ENCODE results near the gene PRR5L.

DNA sequence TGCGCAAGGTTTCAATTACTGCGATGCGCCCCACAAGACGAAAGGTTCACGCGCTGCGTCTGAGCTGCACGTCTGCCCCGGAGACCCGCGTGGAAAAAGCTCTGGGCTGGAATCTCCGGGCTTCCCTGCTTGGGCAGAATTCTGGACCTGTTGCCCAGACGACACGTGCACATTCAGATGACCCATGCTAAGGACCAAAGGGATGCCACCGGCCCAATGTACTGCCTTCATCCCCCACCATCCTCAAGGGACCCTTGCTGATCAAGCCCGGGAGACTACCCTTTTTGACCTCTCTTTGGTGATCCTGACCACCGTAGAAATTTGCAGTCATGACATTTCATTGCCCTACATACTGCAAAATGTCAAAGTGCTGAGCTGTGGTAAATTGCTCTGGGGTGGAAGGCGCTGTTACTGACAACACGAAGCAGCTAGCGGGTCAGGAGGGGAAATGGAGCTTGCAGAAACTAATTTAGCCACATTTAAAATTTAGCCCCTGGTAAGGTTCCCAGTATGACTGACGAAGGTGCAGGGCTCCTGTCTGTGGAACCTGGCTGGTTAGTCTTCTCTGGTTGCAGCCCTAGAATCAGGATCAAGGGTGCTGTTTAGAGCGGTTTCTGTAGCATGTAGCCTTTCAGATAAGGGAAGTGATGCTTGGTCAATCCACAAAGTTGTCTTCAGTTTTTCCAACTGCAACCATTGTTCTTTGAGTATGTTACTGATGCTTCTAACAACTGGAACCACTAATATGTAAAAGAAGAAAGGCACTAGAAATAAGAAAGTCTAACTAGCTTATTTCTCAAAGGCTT, 81.9 kb downstream of the PRR5L start:
- TF ChIP-seq POLR2A (IDR thresholded peaks at IDR 0.05) (no peak), POLR2AphosphoS5 (IDR thresholded peaks at IDR 0.05) (no peak), EP300 (IDR thresholded peaks at IDR 0.05) (no peak)
- TF ChIP-seq, protein P1, sequence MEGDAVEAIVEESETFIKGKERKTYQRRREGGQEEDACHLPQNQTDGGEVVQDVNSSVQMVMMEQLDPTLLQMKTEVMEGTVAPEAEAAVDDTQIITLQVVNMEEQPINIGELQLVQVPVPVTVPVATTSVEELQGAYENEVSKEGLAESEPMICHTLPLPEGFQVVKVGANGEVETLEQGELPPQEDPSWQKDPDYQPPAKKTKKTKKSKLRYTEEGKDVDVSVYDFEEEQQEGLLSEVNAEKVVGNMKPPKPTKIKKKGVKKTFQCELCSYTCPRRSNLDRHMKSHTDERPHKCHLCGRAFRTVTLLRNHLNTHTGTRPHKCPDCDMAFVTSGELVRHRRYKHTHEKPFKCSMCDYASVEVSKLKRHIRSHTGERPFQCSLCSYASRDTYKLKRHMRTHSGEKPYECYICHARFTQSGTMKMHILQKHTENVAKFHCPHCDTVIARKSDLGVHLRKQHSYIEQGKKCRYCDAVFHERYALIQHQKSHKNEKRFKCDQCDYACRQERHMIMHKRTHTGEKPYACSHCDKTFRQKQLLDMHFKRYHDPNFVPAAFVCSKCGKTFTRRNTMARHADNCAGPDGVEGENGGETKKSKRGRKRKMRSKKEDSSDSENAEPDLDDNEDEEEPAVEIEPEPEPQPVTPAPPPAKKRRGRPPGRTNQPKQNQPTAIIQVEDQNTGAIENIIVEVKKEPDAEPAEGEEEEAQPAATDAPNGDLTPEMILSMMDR (IDR thresholded peaks at IDR 0.05): no peak
